Right lobe of liver (tissue), 6 donors: ENCODE data around the gene CWF19L2. TPM values are rescaled to one million over a fixed set of nuclear protein-coding genes. Genes with fewer than 3 reads are reported as not detected.

ENCODE experiments used
- ATAC-seq, 4 donors: fragments of 200-7000 bp; cut with Tn5 transposase; one replicate each; pipeline ENCODE4 v1.9.1; 2020; ENCODE audit warnings: mild to moderate bottlenecking in 4 of 4, moderate library complexity in 4 of 4
- DNase-seq, 3 donors: peaks; one replicate each; pipeline ENCODE4 v3.0.0-alpha.2; 2020
- H3K27ac ChIP-seq, 3 donors: fragments of 200-600 bp; one replicate each; pipeline ENCODE4 v1.8.0; 2022
- H3K27me3 ChIP-seq, 2 donors: fragments of 200-600 bp; one replicate each; pipeline ENCODE4 v1.8.0; 2022
- H3K36me3 ChIP-seq, 4 donors: fragments of 200-600 bp; sonication (generic) in 1 of 4; one replicate each; pipeline versions ENCODE4 v1.5.1 to v1.8.0; 2017 to 2022; ENCODE audit warnings: control low read depth in 1 of 4
- H3K4me1 ChIP-seq, 4 donors: fragments of 200-600 bp; sonication (generic) in 1 of 4; one replicate each; pipeline versions ENCODE4 v1.5.1 to v1.8.0; 2017 to 2022; ENCODE audit warnings: control low read depth in 1 of 4
- H3K4me3 ChIP-seq, 3 donors: fragments of 200-600 bp; one replicate each; pipeline ENCODE4 v1.8.0; 2022
- H3K9me3 ChIP-seq, 4 donors: fragments of 200-600 bp; sonication (generic) in 1 of 4; one replicate each; pipeline versions ENCODE4 v1.5.1 to v1.8.0; 2017 to 2022; ENCODE audit warnings: control low read depth in 1 of 4
- CTCF ChIP-seq, 4 donors: fragments of 200-600 bp in 3 of 4; fragments of 450-650 bp in 1 of 4; IDR thresholded peaks; one replicate each; pipeline versions ENCODE4 v1.5.1 to v1.8.0; 2016 to 2022; ENCODE audit warnings: antibody characterized with exemption in 4 of 4, mild to moderate bottlenecking in 2 of 4
- POLR2A ChIP-seq: fragments of 450-650 bp; IDR thresholded peaks from one replicate; pipeline ENCODE4 v1.6.1; 2017; ENCODE audit warnings: antibody characterized with exemption, mild to moderate bottlenecking
- WGBS: methylation state at CpG from one replicate; pipeline ENCODE4 v1.1.6; 2018; ENCODE audit warnings: low coverage, low lambda C conversion rate; ENCODE audit not compliant: insufficient coverage; ENCODE audit errors: missing lambda C conversion rate; 5-methylcytosine and 5-hydroxymethylcytosine counted together
- intact Hi-C, 2 donors: fragments of 100-400 bp; cut with DNase I; formaldehyde crosslinking; loops; one replicate each; pipeline versions ENCODE4 v1.11.2 to v1.14.1; 2022
- total RNA-seq, 6 experiments: library from RNA; depleted of rRNA in 2 of 6; stranded (reverse); fragments of >200 nt in 2 of 6; fragmentation: NEBNext Ultra II Directional in 3 of 6; extraction: Animal tissue kit (Norgen Biotek cat#: 25700) in 3 of 6; gene quantifications; one replicate each; pipeline versions ENCODE4 v1.1.0 to v1.2.4, GENCODE V29; 2016 to 2023
- donor health status: DM: no; HTN: yes; CAD: no.
- donor health status: DM: no; HTN: no; CAD: no.
- donor health status: DM: no; HTN: no; CAD: no.
- donor health status: DM: no; HTN: yes; CAD: no.
- donor health status: DM: no; HTN: yes; CAD: no.

CWF19L2 gene
- total RNA-seq, 6 experiments from 2014 or later: 4.5 to 6.1 (median 5.3) TPM

GRCh38 chr11:107316426-107316825, 141.2 kb downstream of the CWF19L2 start:
- intact Hi-C loops: no loop called here
- TF ChIP-seq CTCF (IDR thresholded peaks at IDR 0.05): no peak
- no peak for TF ChIP-seq POLR2A
- Histone ChIP-seq H3K4me3 (no peak overlapping the region), H3K4me1 (no peaks in the 10 kb centered on the region), H3K36me3 (peaks cover 0 to 2% (median 0%) of the 10 kb centered on the region in 4 donors), H3K27ac (no peak overlapping the region), H3K9me3 (no peaks in the 10 kb centered on the region), H3K27me3 (no peaks in the 10 kb centered on the region)
- WGBS: 100% methylated on average over 1 of the region's 1 CpG
- no peak for DNase-seq
- ATAC-seq: no peak

- TF ChIP-seq POLR2A (no peak), CTCF (IDR thresholded peaks at IDR 0.05) (no peak)
- DNase-seq (no peak), ATAC-seq (no peak)
- Histone ChIP-seq H3K27me3 (no peaks in the 10 kb centered on the region), H3K4me1 (no peaks in the 10 kb centered on the region), H3K9me3 (no peaks in the 10 kb centered on the region), H3K4me3 (no peak overlapping the region), H3K36me3 (no peaks in the 10 kb centered on the region), H3K27ac (no peak overlapping the region)
- intact Hi-C loops: no loop called here
- 90% methylated on average over 2 of the region's 2 CpGs for WGBS
These were observed 149.6 kb downstream of the CWF19L2 start for GRCh38 chr11:107307991-107308390.

GRCh38 chr11:107301878-107302277, 155.7 kb downstream of the CWF19L2 start:
- Histone ChIP-seq H3K9me3 (no peaks in the 10 kb centered on the region), H3K36me3 (no peaks in the 10 kb centered on the region), H3K4me1 (no peaks in the 10 kb centered on the region), H3K27ac (no peak overlapping the region), H3K27me3 (no peaks in the 10 kb centered on the region), H3K4me3 (no peak overlapping the region)
- DNase-seq (no peak), ATAC-seq (no peak)
- TF ChIP-seq POLR2A (no peak), CTCF (IDR thresholded peaks at IDR 0.05) (no peak)
- WGBS: 67% methylated on average over 1 of the region's 1 CpG
- intact Hi-C loops: no loop called here

- DNase-seq (no peak), ATAC-seq (no peak)
These were observed 163.8 kb downstream of the CWF19L2 start for GRCh38 chr11:107293677-107294344.

More at GRCh38 chr11:107293677-107294344, 163.8 kb downstream of the CWF19L2 start:
- 92% methylated on average over 5 of the region's 13 CpGs for WGBS
- Histone ChIP-seq H3K36me3 (no peaks in the 10 kb centered on the region), H3K4me3 (no peak overlapping the region), H3K9me3 (no peaks in the 10 kb centered on the region), H3K27me3 (no peaks in the 10 kb centered on the region), H3K27ac (no peak overlapping the region), H3K4me1 (no peaks in the 10 kb centered on the region)
- TF ChIP-seq POLR2A (no peak), CTCF (IDR thresholded peaks at IDR 0.05) (no peak)
- intact Hi-C loops: no loop called here
